ENCODE results near the gene GRK2.
A peak's percentile ranks its signal among the peaks of the same experiment; 100 is the strongest.

GRK2 gene

GRCh38 chr11:67311051-67311555 is 44.8 kb downstream of the GRK2 start:
- H3K27ac ChIP-seq, result peak overlapping the region; percentile 99
- no peak for TF ChIP-seq CTCF (conservative IDR thresholded peaks at IDR 0.05; ENCODE audit: low read depth)
- CTCF ChIA-PET, result interaction anchor here (0.6 to 1.4 kb wide), 2 partner anchors 71 to 236 kb away, joined by 5 to 8 read pairs; no protein-coding TSS in a partner anchor
- POLR2A ChIA-PET (ENCODE audit: low non-redundant PET), result interaction anchor here (0.8 kb wide), 1 partner anchor 235 kb away, joined by 3 read pairs; no protein-coding TSS in a partner anchor
- DNase-seq (ENCODE audit: low spot score), result no peak

GRCh38 chr11:67311556-67312082 is 45.3 kb downstream of the GRK2 start:
- ChIA-PET POLR2A (ENCODE audit: low non-redundant PET) (interaction anchor here (0.8 kb wide), 1 partner anchor 236 kb away, joined by 3 read pairs; no protein-coding TSS in a partner anchor), CTCF (interaction anchor here (0.6 to 1.4 kb wide), 2 partner anchors 71 to 236 kb away, joined by 5 to 8 read pairs; no protein-coding TSS in a partner anchor)
- DNase-seq (ENCODE audit: low spot score), result no peak
- no peak for TF ChIP-seq CTCF (conservative IDR thresholded peaks at IDR 0.05; ENCODE audit: low read depth)
- H3K27ac ChIP-seq, result peak overlapping the region; percentile 99

GRCh38 chr11:67312187-67313021 is 46.1 kb downstream of the GRK2 start:
- ChIA-PET CTCF (interaction anchor here (1.2 kb wide), 1 partner anchor 39 kb away, joined by 8 read pairs; no protein-coding TSS in a partner anchor), POLR2A (ENCODE audit: low non-redundant PET) (interaction anchor here (1.0 kb wide), 1 partner anchor 10 kb away, joined by 7 read pairs; the partner anchor contains the start of gene SSH3)
- no peak for TF ChIP-seq CTCF (conservative IDR thresholded peaks at IDR 0.05; ENCODE audit: low read depth)
- peak; percentile 85 for DNase-seq (ENCODE audit: low spot score)
- peak overlapping the region; percentile 99 for H3K27ac ChIP-seq

GRCh38 chr11:67313125-67313890 is 47.0 kb downstream of the GRK2 start:
- TF ChIP-seq CTCF (conservative IDR thresholded peaks at IDR 0.05; ENCODE audit: low read depth), result no peak
- ChIA-PET CTCF (interaction anchor here (1.1 to 1.2 kb wide), 2 partner anchors 9 to 38 kb away, joined by 3 to 8 read pairs; no protein-coding TSS in a partner anchor), POLR2A (ENCODE audit: low non-redundant PET) (interaction anchor here (0.7 to 1.0 kb wide), 2 partner anchors 11 to 172 kb away, joined by 3 to 7 read pairs; partner anchors contain the start of gene SSH3)
- peak overlapping the region; percentile 99 for H3K27ac ChIP-seq
- no peak for DNase-seq (ENCODE audit: low spot score)

- TF ChIP-seq CTCF (conservative IDR thresholded peaks at IDR 0.05; ENCODE audit: low read depth), result no peak
- POLR2A ChIA-PET (ENCODE audit: low non-redundant PET), result no interaction called here
- H3K27ac ChIP-seq, result peak overlapping the region; percentile 99
- CTCF ChIA-PET, result interaction anchor here (1.1 kb wide), 1 partner anchor 8 kb away, joined by 3 read pairs; no protein-coding TSS in a partner anchor
- DNase-seq (ENCODE audit: low spot score), result no peak
Measured at GRCh38 chr11:67314218-67314617, 47.9 kb downstream of the GRK2 start.

Data from RWPE1 (cell line).